GM12875 (cell line): ENCODE measurements around the gene TENT4B.

Source experiments
- H3K4me3 ChIP-seq: one replicate; pipeline ENCODE4 v1.5.1; 2011; ENCODE audit warnings: low read depth, low read length, control low read depth
- CTCF ChIP-seq: IDR thresholded peaks from 2 replicates; pipeline ENCODE4 v1.5.1; 2011; ENCODE audit warnings: low read depth, mild to moderate bottlenecking, control low read depth, inconsistent platforms, low read length, moderate library complexity, borderline replicate concordance; ENCODE audit not compliant: insufficient read depth

Gene TENT4B

GRCh38 chr16:50256604-50257003 lies 103.5 kb downstream of the TENT4B start:
- no peak for TF ChIP-seq CTCF
- H3K4me3 ChIP-seq, result no peak overlapping the region

GRCh38 chr16:50257876-50258275 lies 104.8 kb downstream of the TENT4B start:
- H3K4me3 ChIP-seq, result no peak overlapping the region
- no peak for TF ChIP-seq CTCF

GRCh38 chr16:50259334-50260205 lies 106.5 kb downstream of the TENT4B start:
- TF ChIP-seq CTCF, result no peak
- H3K4me3 ChIP-seq, result no peak overlapping the region

GRCh38 chr16:50260206-50261159 lies 107.4 kb downstream of the TENT4B start:
- no peak overlapping the region for H3K4me3 ChIP-seq
- no peak for TF ChIP-seq CTCF

GRCh38 chr16:50261160-50261706 lies 108.1 kb downstream of the TENT4B start:
- no peak for TF ChIP-seq CTCF
- no peak overlapping the region for H3K4me3 ChIP-seq

- no peak overlapping the region for H3K4me3 ChIP-seq
- no peak for TF ChIP-seq CTCF
These were observed 108.7 kb downstream of the TENT4B start for GRCh38 chr16:50261707-50262235.
